NCI-H2227 treated with DMSO at 0.1 percent for 48 hours (cell line): ENCODE results near the gene MUTYH.
A peak's percentile ranks its signal among the peaks of the same experiment; 100 is the strongest.
"Not testable (repeated sequence)": the region's sequence is repeated elsewhere in the genome, so short reads cannot be mapped to it uniquely, and the experiment has no call there.

Source experiments
- DNase-seq: peaks from one replicate; lab custom pipeline; 2025; lab: John Stamatoyannopoulos, UW

MUTYH gene

DNA sequence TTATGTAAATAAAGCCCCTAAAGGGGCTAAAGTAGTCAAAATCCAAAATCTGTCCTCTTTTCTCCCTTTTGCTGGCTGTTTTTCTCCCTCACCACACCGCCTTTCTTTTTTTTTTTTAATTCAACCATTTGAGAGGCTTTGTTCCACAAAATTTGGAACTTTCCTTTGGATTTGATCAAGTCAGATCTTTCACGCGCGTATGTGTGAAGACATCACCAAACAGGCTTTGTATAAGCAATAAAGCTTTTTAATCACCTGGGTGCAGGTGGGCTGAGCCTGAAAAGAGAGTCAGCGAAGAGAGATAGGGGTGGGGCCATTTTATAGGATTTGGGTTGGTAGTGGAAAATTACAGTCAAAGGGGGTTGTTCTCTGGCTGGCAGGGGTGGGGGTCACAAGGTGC is 18.8 kb downstream of the MUTYH start:
- no peak for DNase-seq

DNA sequence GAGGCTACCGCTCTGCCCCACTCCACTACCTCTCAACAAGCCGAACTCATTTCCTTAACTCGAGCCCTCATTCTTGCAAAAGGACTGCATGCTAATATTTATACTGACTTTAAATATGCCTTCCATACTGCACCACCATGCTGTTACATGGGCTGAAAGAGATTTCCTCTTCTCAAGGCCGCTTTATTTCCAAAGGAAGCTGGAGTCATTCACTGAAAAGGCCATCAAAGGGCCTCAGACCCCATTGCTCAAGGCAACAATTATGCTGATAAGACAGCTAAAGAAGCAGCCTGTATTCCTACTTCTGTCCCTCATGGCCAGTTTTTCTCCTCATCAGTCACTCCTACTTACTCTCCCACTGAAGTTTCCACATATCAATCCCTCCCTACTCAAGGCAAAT is 20.5 kb downstream of the MUTYH start:
- no peak for DNase-seq

DNA sequence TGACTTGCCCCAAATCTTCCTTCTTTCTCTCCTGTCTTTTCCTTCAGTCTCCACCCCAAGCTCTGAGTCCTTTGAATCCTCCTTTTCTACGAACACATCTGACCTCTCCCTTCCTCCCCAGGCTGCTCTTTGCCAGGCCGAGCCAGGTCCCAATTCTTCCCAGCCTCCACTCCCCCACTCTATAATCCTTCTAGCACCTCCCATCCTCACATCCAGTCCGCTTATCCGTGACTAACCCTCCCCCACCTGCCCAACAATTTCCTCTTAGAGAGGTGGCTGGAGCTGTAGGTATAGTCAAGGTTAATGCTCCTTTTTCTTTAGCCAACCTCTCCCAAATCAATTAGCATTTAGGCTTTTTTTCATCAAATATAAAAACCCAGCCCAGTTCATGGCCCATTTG is 23.1 kb downstream of the MUTYH start:
- no peak for DNase-seq

DNA sequence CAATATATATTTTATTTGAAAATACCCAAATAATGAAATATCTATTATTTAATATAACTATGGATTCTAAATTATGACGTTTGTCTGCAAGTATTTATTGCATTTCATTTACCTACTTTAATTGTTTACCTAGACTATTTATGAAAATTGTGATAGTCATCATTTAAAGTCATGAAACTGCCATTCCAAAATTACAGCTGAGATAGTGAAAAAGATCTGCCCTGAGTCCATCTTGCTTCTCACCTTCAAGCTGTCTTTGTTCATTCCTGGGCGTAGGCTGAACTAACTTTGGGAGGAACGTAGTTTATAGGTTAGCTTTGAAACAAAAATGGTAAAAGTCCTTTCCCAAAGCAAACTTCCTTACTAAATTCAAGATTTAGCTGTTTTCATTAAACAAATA is 26.0 kb downstream of the MUTYH start:
- DNase-seq, result no peak

DNA sequence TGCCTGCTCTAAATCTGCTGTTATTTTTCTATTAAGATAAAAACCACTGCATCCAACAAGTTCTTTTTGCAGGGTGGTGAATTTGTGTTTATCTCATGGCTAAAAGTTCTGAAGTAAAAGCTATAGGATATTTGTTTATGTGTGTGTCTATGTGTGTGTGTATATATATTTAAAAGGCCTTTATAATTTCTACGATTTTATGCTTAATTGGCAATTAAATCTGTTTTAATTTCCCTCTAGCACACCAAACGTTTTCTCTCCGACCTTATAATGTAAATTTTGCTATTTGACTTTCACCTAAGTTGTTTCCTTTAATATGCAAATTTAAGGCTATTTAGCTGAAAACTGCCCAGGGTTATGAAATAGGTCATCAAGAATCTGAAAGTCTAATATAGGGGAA is 33.3 kb downstream of the MUTYH start:
- no peak for DNase-seq

DNA sequence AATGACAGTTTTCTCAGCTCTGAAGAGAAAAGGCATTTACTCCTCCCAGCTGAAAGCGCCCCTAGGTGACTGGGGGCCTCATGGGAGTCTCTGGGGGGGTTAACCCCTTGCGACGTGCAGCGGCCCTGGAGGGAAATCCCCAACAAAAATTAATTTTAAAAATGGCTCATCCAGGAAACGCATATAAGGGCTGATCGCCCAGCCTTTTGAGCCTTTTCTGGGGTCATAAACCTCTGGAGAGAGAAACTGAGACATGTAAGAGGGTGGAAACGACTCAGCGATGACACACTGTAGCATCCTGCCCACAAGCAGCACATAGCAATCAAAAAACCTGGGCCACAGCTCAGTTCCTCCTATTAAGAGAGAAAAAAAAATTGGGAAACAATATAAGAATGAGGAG is 33.9 kb downstream of the MUTYH start:
- DNase-seq, result no peak

DNA sequence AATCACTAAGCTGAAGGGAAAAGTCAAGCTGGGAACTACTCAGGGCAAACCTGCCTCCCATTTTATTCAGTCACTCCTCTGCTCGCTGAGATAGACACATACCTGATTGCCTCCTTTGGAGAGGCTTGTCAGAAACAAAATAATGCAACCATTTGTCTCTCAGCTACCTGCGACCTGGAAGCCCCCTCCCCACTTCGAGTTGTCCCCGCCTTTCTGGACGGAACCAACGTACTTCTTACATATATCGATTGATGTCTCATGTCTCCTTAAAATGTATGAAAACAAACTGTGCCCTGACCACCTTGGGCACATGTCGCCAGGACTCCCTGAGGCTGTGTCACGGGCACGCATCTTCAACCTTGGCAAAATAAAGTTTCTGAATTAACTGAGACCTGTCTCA is 35.0 kb downstream of the MUTYH start:
- no peak for DNase-seq

DNA sequence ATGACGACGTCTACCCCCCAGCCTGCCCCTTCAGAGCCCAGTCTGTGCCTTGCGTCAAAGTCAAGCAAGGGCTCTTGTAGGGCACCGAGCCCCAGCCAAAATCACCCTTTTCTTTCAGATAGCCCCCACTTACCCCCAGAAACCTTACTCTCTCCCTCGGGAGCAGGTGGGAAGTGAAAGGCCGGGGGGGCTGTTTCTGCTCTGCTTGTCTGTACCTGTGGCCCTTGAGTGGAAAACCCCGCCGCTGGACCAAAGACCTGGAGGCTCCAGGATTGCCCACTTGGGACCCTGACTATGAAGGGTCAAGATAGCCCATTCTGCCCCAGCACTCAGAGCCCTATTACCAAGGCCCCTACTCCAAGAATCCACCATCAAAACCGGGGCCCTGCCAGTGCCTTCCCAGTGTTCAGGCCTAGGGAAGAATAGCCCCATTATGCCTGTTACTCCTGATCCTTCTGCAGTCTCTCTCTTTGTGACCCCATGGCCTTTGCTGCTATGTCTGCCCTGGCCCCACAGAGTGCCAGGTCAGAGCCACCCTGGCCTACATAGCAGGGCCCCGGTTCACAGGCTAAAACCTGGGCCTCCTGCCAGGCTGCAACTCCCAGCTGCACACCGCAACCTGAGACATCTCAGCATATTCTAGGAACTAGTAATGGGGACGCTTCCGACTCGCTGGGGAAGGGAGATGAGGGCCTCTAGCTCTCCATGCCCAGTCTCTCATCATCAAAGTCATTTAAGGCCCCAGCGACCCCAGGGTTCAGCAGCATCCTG is 35.7 kb downstream of the MUTYH start:
- DNase-seq, result no peak

DNA sequence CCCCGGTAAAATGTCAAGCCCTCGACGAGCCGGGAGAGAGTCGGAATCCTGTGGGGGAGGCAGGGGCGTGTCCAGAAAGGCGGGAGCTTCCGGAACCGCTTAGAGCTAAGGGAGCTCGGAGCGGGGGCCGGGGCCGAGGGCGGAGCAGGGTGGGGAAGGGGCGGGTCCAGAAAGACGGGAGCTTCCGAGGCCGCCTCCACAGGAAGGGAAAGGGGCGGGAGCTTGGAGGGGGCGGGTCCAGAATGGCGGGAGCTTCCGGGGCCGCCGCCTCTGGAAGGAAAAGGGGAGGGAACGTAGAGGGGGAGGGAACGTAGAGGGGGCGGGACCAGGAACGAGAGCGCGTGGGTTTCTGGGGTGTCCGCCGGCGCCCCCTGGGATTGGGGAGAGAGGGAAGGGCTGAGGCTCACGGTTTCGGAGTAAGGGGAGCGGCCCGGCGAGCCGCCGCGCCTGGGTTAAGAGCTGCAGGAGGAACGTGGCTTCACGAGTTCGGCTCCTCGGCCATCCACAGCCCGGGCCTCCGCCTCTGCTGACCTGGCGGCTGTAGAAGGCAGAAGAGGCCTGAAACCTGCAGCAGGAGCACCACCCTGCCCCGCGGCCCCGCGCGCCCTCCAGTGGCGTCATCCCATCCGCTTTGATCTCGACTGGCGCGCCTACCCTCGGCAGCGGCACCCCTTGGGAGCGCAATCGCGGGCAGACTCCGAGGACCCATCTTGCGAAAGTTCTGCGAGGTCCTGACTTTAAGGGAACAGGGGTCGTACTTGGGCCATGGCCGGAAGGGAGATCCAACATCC is 36.5 kb downstream of the MUTYH start:
- DNase-seq, result peak; percentile 95

DNA sequence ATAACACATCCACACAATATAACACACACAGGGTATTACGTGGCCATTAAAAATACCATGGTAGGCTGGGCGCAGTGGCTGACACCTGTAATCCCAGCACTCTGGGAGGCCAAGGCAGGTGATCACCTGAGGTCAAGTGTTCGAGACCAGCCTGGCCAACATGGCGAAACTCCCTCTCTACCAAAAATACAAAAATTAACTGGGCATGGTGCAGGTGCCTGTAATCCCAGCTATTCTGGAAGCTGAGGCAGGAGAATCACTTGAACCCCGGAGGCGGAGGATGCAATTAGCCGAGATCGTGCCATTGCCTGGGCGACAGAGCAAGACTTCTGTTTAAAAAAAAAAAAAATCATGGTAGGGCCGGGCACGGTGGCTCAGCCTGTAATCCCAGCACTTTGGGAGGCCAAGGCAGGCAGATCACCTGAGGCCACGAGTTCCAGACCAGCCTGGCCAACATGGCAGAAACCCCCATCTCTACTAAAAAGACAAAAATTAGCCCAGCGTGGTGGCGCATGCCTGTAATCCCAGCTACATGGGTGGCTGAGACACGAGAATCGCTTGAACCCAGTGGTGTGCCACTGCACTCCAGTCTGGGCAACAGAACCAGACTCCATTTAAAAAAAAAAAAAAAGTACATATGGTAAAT is 37.6 kb downstream of the MUTYH start:
- no peak for DNase-seq

DNA sequence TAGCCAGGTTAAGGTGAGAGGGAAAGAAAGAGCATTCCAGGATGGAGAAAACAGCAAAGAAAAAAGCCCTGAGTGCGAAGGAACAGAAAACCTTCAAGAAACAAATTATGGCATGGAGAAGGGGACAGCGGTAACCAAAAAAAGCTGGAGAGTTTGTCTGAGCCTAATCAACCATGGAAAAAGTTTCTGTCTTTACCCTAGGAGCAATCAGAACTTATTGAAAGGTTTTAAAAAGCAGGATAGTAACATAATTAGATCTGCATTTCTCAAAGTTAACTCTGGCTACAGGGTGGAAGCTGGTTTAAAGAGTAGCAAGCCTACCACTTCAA is 39.6 kb downstream of the MUTYH start:
- no peak for DNase-seq

DNA sequence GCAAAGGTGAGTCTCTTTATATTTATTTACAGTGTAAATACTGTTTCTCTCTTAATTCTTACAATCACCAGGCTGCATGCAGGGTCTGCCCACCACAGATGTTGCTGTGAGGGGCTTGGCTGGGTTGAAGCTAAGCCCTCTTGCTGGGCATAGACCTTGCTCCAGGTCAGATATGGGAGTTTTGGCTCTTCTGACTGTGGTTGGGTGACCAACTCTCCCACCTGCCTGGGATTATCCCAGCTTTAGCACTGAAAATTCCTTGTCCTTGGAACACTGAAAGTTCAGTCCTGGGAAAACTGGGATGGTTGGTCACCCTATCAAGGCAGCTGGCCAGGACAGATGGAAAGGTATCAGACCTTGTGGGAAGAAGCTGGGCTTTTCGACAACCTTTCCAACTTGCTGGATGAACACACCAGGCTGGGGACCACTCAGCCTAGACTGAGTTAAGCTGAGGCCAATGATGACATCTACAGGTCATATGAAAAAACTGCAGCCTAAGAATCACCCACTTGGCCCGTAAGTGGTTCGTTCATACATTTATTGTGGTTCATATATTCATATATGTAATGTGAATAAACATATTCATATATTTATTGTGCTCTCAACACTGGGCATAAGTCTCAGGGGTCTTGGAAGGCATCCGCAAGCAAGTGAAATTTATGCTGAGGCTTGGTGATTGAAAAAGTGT is 40.1 kb downstream of the MUTYH start:
- peak; percentile 74 for DNase-seq

DNA sequence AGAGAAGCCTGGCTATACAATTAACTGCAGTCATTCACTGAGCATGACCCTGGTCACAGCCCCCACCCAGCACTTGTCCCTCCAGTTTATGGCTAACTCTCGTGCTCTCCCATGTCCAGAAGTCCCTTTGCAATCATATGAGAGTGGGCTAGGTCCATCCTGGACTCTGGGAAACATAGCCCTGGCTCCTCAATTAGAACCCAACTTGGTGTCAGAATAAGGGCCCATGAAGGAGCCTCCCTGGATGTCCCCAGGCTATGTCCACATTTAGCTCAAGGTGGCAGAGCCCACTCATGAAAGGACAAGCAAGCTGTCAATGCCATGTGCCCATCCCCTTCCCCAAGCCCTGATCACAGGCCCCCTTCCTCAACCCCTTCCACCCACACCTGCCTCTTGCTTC is 40.9 kb downstream of the MUTYH start:
- DNase-seq, result no peak

DNA sequence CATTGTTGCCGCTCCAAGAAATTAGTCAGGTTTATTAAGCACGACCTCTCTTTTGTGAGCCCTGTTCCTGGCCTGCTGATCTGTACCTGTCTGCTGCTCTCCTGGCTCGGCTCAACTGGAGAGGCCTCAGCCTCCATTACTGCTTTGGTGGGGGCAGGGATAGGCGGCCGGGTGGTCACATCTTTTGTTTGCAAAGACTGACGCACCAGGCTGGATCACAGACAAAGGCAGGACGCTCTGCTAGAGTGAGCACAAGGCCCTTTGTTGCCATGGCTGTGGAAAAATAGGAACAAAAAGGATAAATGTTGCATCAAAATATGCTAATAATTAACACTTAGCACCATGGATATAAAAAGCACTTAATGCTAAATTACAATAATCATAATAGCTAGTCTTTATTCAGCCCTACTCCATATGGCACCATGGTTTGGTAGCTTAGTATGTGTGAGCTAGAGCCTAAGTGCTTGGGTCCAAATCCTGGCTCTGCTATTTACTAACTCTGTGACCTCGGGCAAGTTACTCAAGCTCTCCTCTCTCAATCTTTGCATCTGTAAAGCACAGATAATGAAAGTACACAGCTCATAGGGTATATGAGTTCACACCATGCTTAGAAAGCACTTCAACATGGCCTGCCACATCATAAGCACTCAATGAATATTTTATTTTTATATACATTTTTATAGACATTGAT is 42.4 kb downstream of the MUTYH start:
- DNase-seq, result peak; percentile 21

DNA sequence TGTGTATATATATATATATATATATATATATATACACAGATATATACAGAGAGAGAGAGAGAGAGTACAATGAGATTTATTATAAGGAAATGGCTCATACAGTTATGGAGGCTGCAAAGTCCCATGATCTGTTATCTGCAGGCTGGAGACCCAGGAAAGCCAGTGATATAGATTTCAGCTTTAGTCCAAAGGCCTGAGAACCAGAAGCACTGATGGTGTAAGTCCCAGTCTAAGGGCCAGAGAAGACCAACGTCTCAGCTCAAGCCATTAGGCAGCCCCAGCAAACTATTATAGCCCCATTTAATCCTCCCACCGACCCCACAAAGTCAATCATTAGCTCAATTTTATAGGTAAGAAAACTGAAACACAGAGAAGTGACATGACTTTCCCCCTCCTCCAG is 48.5 kb downstream of the MUTYH start:
- DNase-seq, result no peak

DNA sequence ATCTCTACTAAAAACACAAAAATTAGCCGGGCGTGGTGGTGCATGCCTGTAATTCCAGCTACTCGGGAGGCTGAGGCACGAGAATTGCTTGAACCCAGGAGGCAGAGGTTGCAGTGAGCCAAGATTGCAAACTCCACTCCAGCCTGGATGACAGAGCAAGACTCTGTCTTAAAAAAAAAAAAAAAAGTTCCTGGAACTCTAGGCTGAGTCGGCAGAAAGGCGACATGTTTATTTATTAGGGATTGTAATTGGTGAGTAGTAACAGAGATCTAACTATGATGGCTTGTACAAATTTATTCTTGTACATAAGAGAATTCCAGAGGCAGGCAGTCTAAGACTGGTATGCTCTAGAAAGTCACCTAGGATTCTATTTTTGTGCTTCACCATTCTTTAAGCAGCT is 49.2 kb downstream of the MUTYH start:
- not testable (repeated sequence) for DNase-seq

DNA sequence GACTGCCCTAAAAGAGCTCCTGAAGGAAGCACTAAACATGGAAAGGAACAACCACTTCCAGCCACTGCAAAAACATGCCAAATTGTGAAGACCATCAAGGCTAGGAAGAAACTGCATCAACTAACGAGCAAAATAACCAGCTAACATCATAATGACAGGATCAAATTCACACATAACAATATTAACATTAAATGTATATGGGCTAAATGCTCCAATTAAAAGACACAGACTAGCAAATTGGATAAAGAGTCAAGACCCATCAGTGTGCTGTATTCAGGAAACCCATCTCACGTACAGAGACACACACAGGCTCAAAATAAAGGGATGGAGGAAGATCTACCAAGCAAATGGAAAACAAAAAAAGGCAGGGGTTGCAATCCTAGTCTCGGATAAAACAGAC is 53.7 kb downstream of the MUTYH start:
- not testable (repeated sequence) for DNase-seq

DNA sequence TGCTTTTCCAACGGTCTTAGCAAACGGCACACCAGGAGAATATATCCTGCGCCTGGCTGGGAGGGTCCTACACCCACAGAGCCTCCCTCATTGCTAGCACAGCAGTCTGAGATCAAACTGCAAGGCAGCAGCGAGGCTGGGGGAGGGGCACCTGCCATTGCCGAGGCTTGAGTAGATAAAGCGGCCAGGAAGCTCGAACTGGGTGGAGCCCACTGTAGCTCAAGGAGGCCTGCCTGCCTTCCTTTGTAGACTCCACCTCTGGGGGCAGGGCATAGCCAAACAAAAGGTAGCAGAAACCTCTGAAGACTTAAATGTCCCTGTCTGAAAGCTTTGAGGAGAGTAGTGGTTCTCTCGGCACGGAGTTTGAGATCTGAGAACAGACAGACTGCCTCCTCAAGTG is 55.4 kb downstream of the MUTYH start:
- not testable (repeated sequence) for DNase-seq

DNA sequence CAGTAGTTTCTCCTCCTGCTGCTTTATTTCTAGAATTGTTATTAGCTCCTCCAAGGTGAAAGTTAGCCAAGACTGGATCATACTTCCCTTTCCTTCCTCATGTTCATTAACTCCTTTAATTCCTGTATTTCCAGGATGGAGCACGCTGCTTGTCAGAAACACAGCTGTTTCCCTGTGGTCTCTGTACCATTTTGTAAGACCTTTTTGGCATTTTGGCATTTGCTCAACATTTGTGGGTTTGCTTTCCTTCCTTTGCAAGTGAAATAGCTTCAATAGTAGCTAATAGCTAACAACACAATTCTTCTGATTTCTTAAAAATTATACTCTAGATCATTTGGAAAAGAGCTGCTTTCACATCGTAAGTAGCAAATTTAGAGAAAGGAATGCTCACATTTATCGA is 57.9 kb downstream of the MUTYH start:
- no peak for DNase-seq
